Adrenal gland (tissue), 12 donors: ENCODE measurements around the gene ACADSB. TPM values are rescaled to one million over a fixed set of nuclear protein-coding genes. Genes with fewer than 3 reads are reported as not detected.
A peak's percentile ranks its signal among the peaks of the same experiment; 100 is the strongest.

Experiments used
- DNase-seq, 7 donors: peaks; one replicate each; pipeline ENCODE4 v3.0.0-alpha.2; 2019 to 2020
- H3K27ac ChIP-seq, 5 donors: fragments of 200-600 bp; sonication (generic) in 4 of 5; 1 replicate in 3 of 5; 2 replicates in 2 of 5; pipeline versions ENCODE4 v1.5.1 to v1.8.0; 2016 to 2020; ENCODE audit warnings: mild to moderate bottlenecking in 1 of 5
- H3K27me3 ChIP-seq: fragments of 200-600 bp; 2 replicates; pipeline ENCODE4 v1.8.0; 2021
- H3K36me3 ChIP-seq, 2 donors: fragments of 200-600 bp; replicated peaks in 1 of 2; 1 replicate in 1 of 2; 2 replicates in 1 of 2; pipeline versions ENCODE4 v1.5.1 to v1.8.0; 2018 to 2022
- H3K4me1 ChIP-seq, 2 donors: fragments of 200-600 bp; replicated peaks in 1 of 2; 1 replicate in 1 of 2; 2 replicates in 1 of 2; pipeline versions ENCODE4 v1.5.1 to v1.8.0; 2018 to 2021
- H3K4me3 ChIP-seq, 4 donors: fragments of 200-600 bp; sonication (generic) in 3 of 4; one replicate each; pipeline ENCODE4 v1.5.1; 2016 to 2018
- H3K9me3 ChIP-seq, 3 donors: fragments of 200-600 bp; sonication (generic) in 1 of 3; replicated peaks in 1 of 3; 1 replicate in 2 of 3; 2 replicates in 1 of 3; pipeline versions ENCODE4 v1.5.1 to v1.8.0; 2016 to 2021
- CTCF ChIP-seq, 6 experiments: fragments of 450-650 bp in 4 of 6; fragments of 200-600 bp in 2 of 6; sonication (generic) in 1 of 6; IDR thresholded peaks; 1 replicate in 5 of 6; 2 replicates in 1 of 6; pipeline versions ENCODE4 v1.5.1 to v1.8.0; 2016 to 2021; ENCODE audit warnings: antibody characterized with exemption in 6 of 6, mild to moderate bottlenecking in 2 of 6, moderate library complexity in 1 of 6
- POLR2A ChIP-seq, 2 donors: fragments of 450-650 bp; IDR thresholded peaks; one replicate each; pipeline ENCODE4 v1.6.1; 2017; ENCODE audit warnings: antibody characterized with exemption in 2 of 2, mild to moderate bottlenecking in 2 of 2, moderate library complexity in 1 of 2
- whole genome bisulfite sequencing, 4 donors: extraction: QIAGEN DNeasy Blood & Tissue Kit in 2 of 4; methylation state at CpG; one replicate each; pipeline versions ENCODE4 v1.1.5 to v1.1.7; 2013 to 2017; 5-methylcytosine and 5-hydroxymethylcytosine counted together
- intact Hi-C, 2 donors: fragments of 100-400 bp; cut with DNase I; formaldehyde crosslinking; loops; one replicate each; pipeline versions ENCODE4 v1.14.1 to v1.15.0; 2022 to 2023
- polyA plus RNA-seq, 3 donors: library from polyadenylated mRNA; stranded (reverse); fragments of 200-250 nt in 2 of 3; fragments of 350-450 nt in 1 of 3; fragmentation: Illumina TruSeq in 1 of 3; extraction: RNeasy Lipid Tissue Mini Kit (QIAGEN cat#74804) in 1 of 3; gene quantifications; one replicate each; pipeline ENCODE4 v1.2.3, GENCODE V29; 2013 to 2014
- total RNA-seq, 9 donors: library from RNA; depleted of rRNA in 4 of 9; stranded (reverse); fragments of >200 nt in 4 of 9; fragments of 120-200 nt in 1 of 9; fragmentation: NEBNext Ultra II Directional in 1 of 9; extraction: Animal tissue kit (Norgen Biotek cat#: 25700) in 1 of 9; gene quantifications; one replicate each; pipeline versions ENCODE4 v1.1.0 to v1.2.4, GENCODE V29; 2013 to 2023
- donor health status: healthy with polysubstance abuse.
- donor health status: Bipolar disorder and iron deficiency.
- donor health status: DM: yes; HTN: yes; CAD: no.
- donor health status: DM: no; HTN: no; CAD: no.
- donor health status: DM: no; HTN: no; CAD: no.
- donor health status: DM: yes; HTN: yes; CAD: no.

Gene ACADSB
- total and polyA plus RNA-seq, 12 donors = 8.3 to 94.7 (median 35.6) TPM

GRCh38 chr10:122974023-122974422 lies 34.8 kb upstream of the ACADSB start:
- Histone ChIP-seq H3K4me3 (no peak overlapping the region), H3K36me3 (no peaks in the 10 kb centered on the region), H3K27ac (no peak overlapping the region), H3K27me3 (no peaks in the 10 kb centered on the region), H3K4me1 (no peaks in the 10 kb centered on the region), H3K9me3 (no peaks in the 10 kb centered on the region)
- 63 to 76% (median 70%) methylated on average over 5 of the region's 5 CpGs for WGBS, 4 donors
- TF ChIP-seq POLR2A (IDR thresholded peaks at IDR 0.05) = no peak
- no peak for TF ChIP-seq CTCF (IDR thresholded peaks at IDR 0.05)
- DNase-seq = peak in 2 of 7 donors; percentile 22 to 27
- intact Hi-C loops = no loop called here

GRCh38 chr10:122974543-122975064 lies 34.2 kb upstream of the ACADSB start:
- no peak overlapping the region for H3K4me3 ChIP-seq
- no peak for DNase-seq
- no peaks in the 10 kb centered on the region for H3K27me3 ChIP-seq
- intact Hi-C loops = no loop called here
- H3K27ac ChIP-seq = no peak overlapping the region
- no peak for TF ChIP-seq CTCF (IDR thresholded peaks at IDR 0.05)
- TF ChIP-seq POLR2A (IDR thresholded peaks at IDR 0.05) = no peak
- no peaks in the 10 kb centered on the region for H3K9me3 ChIP-seq
- WGBS, 4 donors = 70 to 84% (median 80%) methylated on average over 3 of the region's 3 CpGs
- no peaks in the 10 kb centered on the region for H3K36me3 ChIP-seq
- peaks cover 2 to 3% of the 10 kb centered on the region in 2 donors for H3K4me1 ChIP-seq

- DNase-seq = peak; percentile 91 to 95 (median 92)
- Histone ChIP-seq H3K27me3 (no peaks in the 10 kb centered on the region), H3K9me3 (no peaks in the 10 kb centered on the region), H3K27ac (peak within 1 kb of the TSS; percentile 88 to 98 (median 94)), H3K36me3 (no peaks in the 10 kb centered on the region), H3K4me3 (peak within 1 kb of the TSS; percentile 53 to 83 (median 70)), H3K4me1 (peaks cover 8 to 14% of the 10 kb centered on the region in 2 donors)
- intact Hi-C loops = no loop called here
- TF ChIP-seq POLR2A (IDR thresholded peaks at IDR 0.05) = peak; percentile 65 to 80
- TF ChIP-seq CTCF (IDR thresholded peaks at IDR 0.05) = peak; percentile 88 to 99 (median 96)
- WGBS, 4 donors = 1 to 3% (median 1%) methylated on average over 9 to 73 of the region's 73 CpGs
Measured at GRCh38 chr10:122980209-122981065, 28.4 kb upstream of the ACADSB start, which contains the start of gene PSTK. PSTK (plus strand) TSS chr10:122980401; CDS start chr10:122980480, 79 bp downstream.

GRCh38 chr10:122981066-122981464 lies 27.7 kb upstream of the ACADSB start:
- H3K36me3 ChIP-seq = no peaks in the 10 kb centered on the region
- 16 to 29% (median 17%) methylated on average over 4 of the region's 4 CpGs for WGBS, 4 donors
- TF ChIP-seq POLR2A (IDR thresholded peaks at IDR 0.05) (no peak), CTCF (IDR thresholded peaks at IDR 0.05) (peak; percentile 14 to 59 (median 41))
- H3K9me3 ChIP-seq = no peaks in the 10 kb centered on the region
- H3K27me3 ChIP-seq = no peaks in the 10 kb centered on the region
- peak in 1 of 7 donors; percentile 8 for DNase-seq
- H3K4me1 ChIP-seq = peaks cover 8 to 14% of the 10 kb centered on the region in 2 donors
- H3K4me3 ChIP-seq = peak overlapping the region in 2 of 4 donors; percentile 22 to 83
- intact Hi-C loops = no loop called here
- H3K27ac ChIP-seq = peak overlapping the region in 2 of 5 donors; percentile 95 to 98
